Limb (tissue), 2 donors: ENCODE data around the gene TEX261.

ENCODE experiments used
- DNase-seq, 2 donors: peaks; one replicate each; pipeline ENCODE4 v3.0.0-alpha.2; 2016; ENCODE audit errors: extremely low spot score in 2 of 2

TEX261 gene

GRCh38 chr2:70959851-70960832 is 34.5 kb downstream of the TEX261 start:
- no peak for DNase-seq

DNA sequence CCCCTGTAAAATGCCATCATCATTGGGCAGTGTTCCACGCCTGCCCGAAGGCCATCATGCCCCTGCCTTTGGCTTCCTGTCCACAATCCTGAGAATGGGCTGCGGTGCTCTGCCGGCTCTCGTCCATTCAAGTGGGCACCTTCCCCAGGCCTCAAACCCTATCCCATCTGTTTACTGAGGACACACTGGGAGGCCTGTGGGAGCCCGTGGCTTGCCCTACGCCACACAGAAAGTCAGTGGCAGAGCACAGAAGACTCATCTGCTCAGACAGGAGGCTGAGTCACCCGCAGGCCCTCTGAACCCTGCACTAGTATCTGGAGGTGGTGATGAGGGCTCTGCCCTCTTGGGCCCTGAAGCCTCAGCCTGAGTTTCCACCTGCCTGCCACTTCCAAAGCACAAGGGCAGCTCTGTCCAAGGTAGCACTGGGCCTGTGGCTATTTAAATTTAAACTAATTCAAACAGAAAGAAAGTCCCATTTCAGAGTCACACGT is 35.4 kb downstream of the TEX261 start:
- no peak for DNase-seq

- no peak for DNase-seq
Measured at GRCh38 chr2:70958759-70959158, 35.9 kb downstream of the TEX261 start.

DNA sequence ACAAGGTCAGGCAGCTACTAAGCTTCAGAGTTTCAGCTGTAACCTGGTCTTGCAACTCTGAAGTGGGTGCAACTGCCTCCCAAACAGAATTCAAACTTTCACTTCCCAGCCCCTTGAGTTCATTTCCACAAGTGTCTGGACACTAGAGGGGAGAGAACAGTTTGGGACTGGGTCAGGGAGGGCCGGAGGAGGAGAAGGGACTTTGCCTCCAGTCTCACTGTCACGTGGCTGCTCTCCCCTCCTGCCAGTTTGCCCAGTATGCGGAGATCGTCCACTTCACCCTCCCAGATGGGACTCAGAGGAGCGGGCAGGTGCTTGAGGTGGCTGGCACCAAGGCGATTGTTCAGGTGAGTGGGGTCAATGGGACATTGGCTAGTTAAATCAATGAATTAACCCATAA is 36.9 kb downstream of the TEX261 start:
- DNase-seq = no peak

- DNase-seq = no peak
Measured at GRCh38 chr2:70956141-70956540, 38.5 kb downstream of the TEX261 start.

- no peak for DNase-seq
Measured at GRCh38 chr2:70954886-70955285, 39.8 kb downstream of the TEX261 start.

- no peak for DNase-seq
Measured at GRCh38 chr2:70949086-70949485, 45.6 kb downstream of the TEX261 start.

DNA sequence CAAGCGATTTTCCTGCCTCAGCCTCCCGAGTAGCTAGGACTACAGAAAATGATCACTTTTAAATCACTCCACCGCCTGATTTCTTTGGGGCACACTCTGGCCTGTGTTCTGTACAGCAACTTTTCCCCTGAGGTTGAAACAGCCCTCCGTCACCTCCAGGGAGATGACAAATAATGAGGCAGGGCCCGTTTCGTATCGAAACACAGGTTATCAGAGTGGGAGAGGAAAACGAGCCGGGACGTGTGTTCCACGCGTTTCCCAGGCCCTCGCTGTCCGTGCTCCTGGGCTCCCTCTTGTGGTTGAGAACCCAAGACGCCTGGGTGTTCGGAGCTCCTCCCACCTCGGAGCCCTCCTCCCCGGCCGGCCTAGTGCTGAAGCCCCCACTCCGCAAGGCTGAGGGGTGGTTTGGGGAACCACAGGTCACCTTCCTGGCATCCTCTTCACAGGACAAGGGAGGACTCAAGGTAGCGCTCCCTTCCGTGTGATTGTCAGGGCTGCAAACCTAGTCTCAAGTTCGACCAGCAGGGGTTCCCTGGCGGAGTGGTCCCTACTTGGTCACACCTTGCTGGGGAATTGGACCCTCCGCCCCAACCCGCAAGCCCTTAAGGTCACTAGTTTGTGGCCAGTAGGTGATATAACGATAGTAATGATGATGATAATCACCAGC is 46.2 kb downstream of the TEX261 start:
- peak; percentile 75 to 89 for DNase-seq

DNA sequence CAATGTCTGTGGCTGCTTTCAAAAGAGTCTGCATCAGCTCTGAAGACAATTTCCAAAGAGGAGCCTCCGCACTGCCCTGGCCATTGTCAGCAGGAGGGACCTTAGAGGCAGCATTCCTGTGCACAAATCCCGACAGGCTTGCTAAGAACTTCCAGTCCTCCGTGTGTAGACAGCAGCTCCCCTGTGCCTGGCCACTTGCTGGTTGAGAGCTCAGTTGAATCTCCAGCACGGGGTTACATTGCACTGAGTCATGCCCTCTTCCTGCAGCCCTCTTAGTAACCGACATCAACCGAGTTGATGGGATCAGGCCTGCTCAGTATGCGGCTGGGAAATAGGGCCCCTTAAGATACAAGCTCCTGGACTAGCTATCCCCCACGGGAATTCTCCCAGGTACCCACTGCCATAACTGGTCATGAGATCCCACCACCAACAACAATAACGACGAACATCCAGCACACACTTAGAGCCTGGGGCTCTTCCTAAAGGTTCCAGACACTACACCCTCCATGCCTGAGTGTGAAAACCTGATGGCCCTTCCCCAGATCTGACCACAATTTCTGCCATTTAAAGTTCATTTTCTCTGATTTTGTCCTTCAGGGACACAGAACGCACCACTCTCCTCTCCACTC is 47.0 kb downstream of the TEX261 start:
- DNase-seq = peak in 1 of 2 donors; percentile 21

DNA sequence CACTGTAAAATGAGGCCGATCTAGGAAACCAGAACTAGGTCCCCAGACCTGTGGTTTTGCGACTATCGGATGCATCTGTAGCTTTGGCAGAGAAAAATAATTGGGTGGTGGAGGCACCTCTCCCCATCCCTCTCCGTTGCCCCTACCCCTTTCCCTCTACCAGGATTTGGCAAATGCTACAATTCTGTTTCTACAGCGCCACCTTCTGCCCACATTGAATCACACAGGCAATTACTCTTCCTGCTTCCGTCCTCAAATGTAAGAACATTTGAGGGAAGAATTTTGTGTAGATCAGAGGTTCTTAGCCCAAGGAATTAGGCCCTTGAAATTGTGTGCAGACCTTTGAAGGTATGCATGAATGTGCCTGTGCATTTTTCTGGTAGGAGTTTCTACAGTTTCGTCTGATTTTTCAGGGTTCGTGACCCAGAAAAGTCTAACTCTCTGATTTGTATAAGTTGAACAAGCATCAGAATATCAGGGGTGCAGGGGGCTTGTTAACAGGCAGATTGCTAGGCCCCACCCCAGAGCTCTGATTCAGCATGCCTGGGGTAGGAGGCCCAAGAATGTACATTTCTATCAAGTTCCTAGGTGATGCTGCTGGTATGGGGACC is 47.7 kb downstream of the TEX261 start:
- peak; percentile 66 to 77 for DNase-seq

DNA sequence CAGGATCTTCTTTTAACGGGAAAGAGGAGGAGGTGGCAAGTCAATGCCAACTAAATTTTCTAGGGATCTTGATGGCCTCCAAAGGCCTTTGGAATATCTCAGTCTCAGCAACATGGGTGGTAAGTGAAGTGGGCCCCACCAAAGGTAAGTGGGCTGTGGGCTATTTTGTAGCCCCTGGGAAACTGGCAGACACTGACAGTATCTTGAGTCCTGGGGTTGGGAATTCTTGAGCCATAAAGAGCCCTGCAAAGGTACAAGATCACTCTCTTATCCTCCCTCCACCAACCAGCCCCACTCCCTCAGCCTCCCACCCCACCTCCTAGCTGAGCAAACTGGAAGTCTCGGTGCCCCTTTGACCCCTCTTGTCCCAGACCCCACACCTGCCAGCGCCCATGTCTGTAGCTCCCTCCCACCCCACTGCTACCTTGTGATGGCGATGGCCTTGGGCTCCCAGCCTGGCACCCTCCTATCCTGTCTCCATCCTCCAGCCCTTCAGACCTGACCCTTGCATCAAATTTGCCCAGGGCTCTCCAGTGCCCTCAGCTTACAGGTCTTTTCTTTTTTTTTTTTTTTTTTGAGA is 50.5 kb downstream of the TEX261 start:
- peak in 1 of 2 donors; percentile 3 for DNase-seq

GRCh38 chr2:70943205-70943871 is 51.3 kb downstream of the TEX261 start:
- DNase-seq = peak in 1 of 2 donors; percentile 31

- peak; percentile 31 to 35 for DNase-seq
Measured at GRCh38 chr2:70942396-70943204, 52.1 kb downstream of the TEX261 start.

DNA sequence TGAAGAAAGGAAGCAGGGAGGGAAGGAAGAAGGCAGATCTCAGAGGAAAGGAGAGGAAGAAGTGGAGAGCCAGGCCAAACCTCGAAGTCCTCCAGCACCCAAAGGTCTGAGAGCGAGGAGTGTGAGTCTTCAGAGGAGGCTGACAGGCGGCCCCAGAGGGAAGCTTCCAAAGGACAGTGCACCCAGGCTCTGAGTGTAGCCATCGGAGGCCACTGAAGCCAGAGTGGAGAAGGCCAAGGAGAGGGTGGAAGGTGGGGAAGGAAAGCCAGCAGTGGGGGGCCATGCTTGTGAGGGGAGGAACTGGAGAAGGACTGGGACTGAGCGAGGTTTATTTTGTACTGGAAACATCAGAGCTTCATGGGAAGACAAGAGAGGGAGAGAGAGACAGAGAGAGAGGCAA is 53.0 kb downstream of the TEX261 start:
- DNase-seq = peak in 1 of 2 donors; percentile 16

DNA sequence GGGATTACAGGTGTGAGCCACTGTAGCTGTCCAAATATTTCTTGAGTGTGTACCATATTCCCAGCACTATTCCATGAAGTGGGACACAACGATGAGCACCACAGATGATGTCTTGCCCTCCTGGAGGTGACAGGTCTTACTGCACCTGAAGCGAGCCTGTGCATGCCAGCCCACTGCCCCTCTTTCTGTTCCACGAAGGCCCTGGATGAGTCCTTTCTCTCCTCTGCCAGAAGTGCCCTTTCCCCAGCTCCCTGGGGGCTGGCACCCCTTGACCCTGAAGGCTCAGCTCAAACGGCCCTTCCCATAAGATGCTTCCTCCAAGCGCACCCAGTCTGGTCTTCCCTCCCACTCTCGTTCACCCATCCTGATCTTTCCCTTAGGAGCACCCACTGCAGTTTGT is 53.5 kb downstream of the TEX261 start:
- DNase-seq = peak in 1 of 2 donors; percentile 14

- no peak for DNase-seq
Measured at GRCh38 chr2:70939839-70940580, 54.7 kb downstream of the TEX261 start.

- DNase-seq = no peak
Measured at GRCh38 chr2:70939001-70939838, 55.5 kb downstream of the TEX261 start.

- DNase-seq = no peak
Measured at GRCh38 chr2:70938586-70938950, 56.1 kb downstream of the TEX261 start.
